Retinal pigment epithelial cell (primary cell): ENCODE measurements around the gene PRKCD.

Experiments
- DNase-seq: peaks from one replicate; pipeline ENCODE4 v3.0.0-alpha.2; 2010; ENCODE audit warnings: low read depth
- H3K4me3 ChIP-seq: 2 replicates; pipeline ENCODE4 v1.5.1; 2011; ENCODE audit warnings: mild to moderate bottlenecking, low read length, control low read depth, moderate library complexity
- CTCF ChIP-seq: conservative IDR thresholded peaks from 2 replicates; pipeline ENCODE4 v1.5.1; 2011; ENCODE audit warnings: low read depth, low read length, control low read depth, inconsistent platforms

PRKCD gene

GRCh38 chr3:53139906-53140846, 20.8 kb upstream of the PRKCD start:
- no peak for DNase-seq
- H3K4me3 ChIP-seq = no peak overlapping the region
- TF ChIP-seq CTCF = no peak

- DNase-seq = no peak
- H3K4me3 ChIP-seq = no peak overlapping the region
- TF ChIP-seq CTCF = no peak
Measured at GRCh38 chr3:53140847-53141845, 19.9 kb upstream of the PRKCD start.

GRCh38 chr3:53142986-53143385, 18.0 kb upstream of the PRKCD start:
- DNase-seq = no peak
- H3K4me3 ChIP-seq = no peak overlapping the region
- no peak for TF ChIP-seq CTCF

- no peak overlapping the region for H3K4me3 ChIP-seq
- no peak for TF ChIP-seq CTCF
- no peak for DNase-seq
Measured at GRCh38 chr3:53144446-53144845, 16.6 kb upstream of the PRKCD start.

GRCh38 chr3:53144862-53145712, 15.9 kb upstream of the PRKCD start:
- no peak for TF ChIP-seq CTCF
- H3K4me3 ChIP-seq = no peak overlapping the region
- DNase-seq = no peak

GRCh38 chr3:53145713-53146080, 15.3 kb upstream of the PRKCD start:
- no peak for TF ChIP-seq CTCF
- H3K4me3 ChIP-seq = no peak overlapping the region
- DNase-seq = no peak
